GM12878 (cell line): Measurements from ENCODE around the gene LRRC19. TPM values are rescaled to one million over a fixed set of nuclear protein-coding genes. Genes with fewer than 3 reads are reported as not detected.

ENCODE experiments used
- ATF3 ChIP-seq: IDR thresholded peaks from 2 replicates; pipeline ENCODE4 v1.6.1; 2011; ENCODE audit warnings: low read depth, mild to moderate bottlenecking, low read length, moderate library complexity, borderline replicate concordance; ENCODE audit errors: extremely low read depth
- BACH1 ChIP-seq: fragments of 450-650 bp; IDR thresholded peaks from 2 replicates; pipeline ENCODE4 v1.6.1; 2017; ENCODE audit warnings: mild to moderate bottlenecking, borderline replicate concordance
- CTCF ChIP-seq, 3 experiments: IDR thresholded peaks in 2 of 3; conservative IDR thresholded peaks in 1 of 3; 2 replicates each; pipeline ENCODE4 v1.5.1; 2011; ENCODE audit warnings: low read depth in 3 of 3, low read length in 3 of 3, mild to moderate bottlenecking in 3 of 3, control low read depth in 2 of 3, moderate library complexity in 2 of 3, inconsistent platforms in 1 of 3, mixed read lengths in 1 of 3; ENCODE audit not compliant: control insufficient read depth in 2 of 3, insufficient read depth in 1 of 3; ENCODE audit errors: extremely low read depth in 1 of 3
- HSF1 ChIP-seq: fragments of 150-350 bp; IDR thresholded peaks from 2 replicates; pipeline ENCODE4 v1.6.1; 2014; ENCODE audit warnings: mild to moderate bottlenecking, low read depth, low read length
- MXI1 ChIP-seq: fragments of 150-350 bp; IDR thresholded peaks from 2 replicates; pipeline ENCODE4 v1.6.1; 2011; ENCODE audit warnings: low read depth, mild to moderate bottlenecking, inconsistent platforms, low read length, improper control_type of control experiment
- NBN ChIP-seq: fragments of 450-650 bp; IDR thresholded peaks from 2 replicates; pipeline ENCODE4 v1.6.1; 2016
- NFIC ChIP-seq: IDR thresholded peaks from 2 replicates; pipeline ENCODE4 v1.6.1; 2012; ENCODE audit warnings: low read depth, mild to moderate bottlenecking, inconsistent platforms, low read length, moderate library complexity
- NFXL1 ChIP-seq: fragments of 450-650 bp; IDR thresholded peaks from 2 replicates; pipeline ENCODE4 v1.6.1; 2017; ENCODE audit warnings: antibody characterized with exemption, mild to moderate bottlenecking, borderline replicate concordance
- NFYA ChIP-seq: IDR thresholded peaks from 2 replicates; pipeline ENCODE4 v1.6.1; 2011; ENCODE audit warnings: low read depth, mild to moderate bottlenecking, low read length, improper control_type of control experiment, borderline replicate concordance
- NR2C2 ChIP-seq: IDR thresholded peaks from 2 replicates; pipeline ENCODE4 v1.6.1; 2011; ENCODE audit warnings: borderline replicate concordance, low read depth; ENCODE audit not compliant: control insufficient read depth, insufficient read length
- PML ChIP-seq: IDR thresholded peaks from 2 replicates; pipeline ENCODE4 v1.6.1; 2012; ENCODE audit warnings: low read length, inconsistent platforms
- SIN3A ChIP-seq: IDR thresholded peaks from 2 replicates; pipeline ENCODE4 v1.6.1; 2012; ENCODE audit warnings: low read depth, low read length, improper control_type of control experiment
- SKIL ChIP-seq: fragments of 450-650 bp; IDR thresholded peaks from 2 replicates; pipeline ENCODE4 v1.6.1; 2017; ENCODE audit warnings: mild to moderate bottlenecking, low read depth, inconsistent platforms; ENCODE audit not compliant: poor library complexity, severe bottlenecking
- SMAD1 ChIP-seq: fragments of 450-650 bp; IDR thresholded peaks from 2 replicates; pipeline ENCODE4 v1.6.1; 2018; ENCODE audit warnings: mild to moderate bottlenecking, low read depth; ENCODE audit not compliant: partially characterized antibody
- SREBF2 ChIP-seq: IDR thresholded peaks from 2 replicates; pipeline ENCODE4 v1.6.1; 2012; ENCODE audit warnings: mild to moderate bottlenecking, low read length
- SUZ12 ChIP-seq: fragments of 200-600 bp; sonication (generic); IDR thresholded peaks from one replicate; pipeline ENCODE4 v1.6.1; 2018; ENCODE audit warnings: antibody characterized with exemption, mild to moderate bottlenecking; ENCODE audit not compliant: unreplicated experiment
- ZBTB11 ChIP-seq: fragments of 450-650 bp; formaldehyde crosslinking; IDR thresholded peaks from 2 replicates; pipeline ENCODE4 v1.5.0; 2022; ENCODE audit warnings: mild to moderate bottlenecking, missing genetic modification characterization
- polyA plus RNA-seq, 11 experiments: library from polyadenylated mRNA; depleted of rRNA in 4 of 11; unstranded in 6 of 11; stranded (reverse) in 5 of 11; fragments of >200 nt; fragmentation: Nextera tagmentation in 4 of 11; fragmentation: Illumina TruSeq in 1 of 11; extraction: Ambion mirVana in 4 of 11; extraction: Trizol in 1 of 11; gene quantifications; 1 replicate in 1 of 11; 2 replicates in 10 of 11; pipeline versions ENCODE4 v1.2.1 to v1.2.3, GENCODE V29; 2011 to 2016; ENCODE audit warnings: inconsistent platforms in 2 of 11, missing spikeins in 2 of 11, low read depth in 1 of 11
- total RNA-seq, 4 experiments: library from RNA; depleted of rRNA in 3 of 4; stranded (reverse); fragments of >200 nt in 3 of 4; fragmentation: Illumina TruSeq in 1 of 4; extraction: Trizol in 1 of 4; gene quantifications; 2 replicates each; pipeline versions ENCODE4 v1.2.1 to v1.2.3, GENCODE V29; 2013 to 2021

LRRC19 gene
- total and polyA plus RNA-seq, 10 of the 15 experiments (the other 5 are each of a cell fraction or from before 2014, with no cell fraction given): 0.02 to 0.20 (median 0.08) TPM; not detected in 6

GRCh38 chr9:26946753-26947727 lies 58.4 kb downstream of the LRRC19 start, which contains the start of gene PLAA (continued):
- TF ChIP-seq BACH1 (0 out of 2 replicates have a peak, but pooled peaks have one; percentile 48), SMAD1 (peak; percentile 65), HSF1 (no peak), ATF3 (peak; percentile 54; the same call in 1 of the 2 replicates), SKIL (peak; percentile 24), SUZ12 (no peak), NFYA (no peak), NR2C2 (no peak), CTCF (IDR thresholded peaks at IDR 0.05 in 2 of 3, conservative IDR thresholded peaks at IDR 0.05 in 1 of 3; ENCODE audit: control insufficient read depth in 2 of 3, extremely low read depth in 1 of 3, insufficient read depth in 1 of 3, low read depth in 3 of 3, low read length in 3 of 3) (peak; percentile 10 to 28 (median 13); a peak in 1 of 6 replicates), ZBTB11 (CRISPR knock-in tag) (peak; percentile 54), NBN (peak; percentile 99), NFIC (no peak), PML (peak; percentile 88), SIN3A (peak; percentile 92), MXI1 (peak; percentile 96), SREBF2 (no peak), NFXL1 (no peak)
